ENCODE results near the gene C2orf92. TPM values are rescaled to one million over a fixed set of nuclear protein-coding genes. Genes with fewer than 3 reads are reported as not detected.

Gene C2orf92
- total RNA-seq, 2 donors from 2014 or later, result 4.6 to 5.0 TPM

DNA sequence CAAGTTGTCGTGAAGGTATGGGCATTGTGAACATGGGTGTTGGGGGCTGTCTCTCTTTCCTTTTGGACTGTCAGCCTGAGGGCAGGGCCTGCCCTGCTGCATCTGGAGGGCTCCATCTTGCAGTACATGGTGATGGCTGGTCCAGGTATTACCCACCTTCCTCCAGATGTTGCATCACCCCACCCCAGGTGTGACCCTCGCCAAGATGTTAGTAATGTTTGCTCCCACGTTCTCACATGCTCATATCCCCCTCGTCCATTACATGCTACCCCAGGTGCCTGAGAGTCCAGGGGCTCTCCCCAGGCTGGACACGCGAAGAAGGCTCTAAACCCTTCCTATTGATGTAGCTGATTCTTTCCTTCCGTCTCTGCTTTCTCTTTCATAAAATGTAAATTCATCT, 57.8 kb downstream of the C2orf92 start:
- no peak for DNase-seq
- Histone ChIP-seq H3K4me1 (no peaks in the 10 kb centered on the region), H3K36me3 (no peaks in the 10 kb centered on the region), H3K9me3 (no peaks in the 10 kb centered on the region), H3K4me3 (no peak overlapping the region), H3K9ac (ENCODE audit: low read depth in 2 of 2, low read length in 2 of 2) (no peak overlapping the region), H3K27ac (no peak overlapping the region), H3K27me3 (no peaks in the 10 kb centered on the region)
- TF ChIP-seq CTCF (IDR thresholded peaks at IDR 0.05), result no peak
- intact Hi-C loops (cut with DNase I), result no loop called here

GRCh38 chr2:97728091-97728731, 58.7 kb downstream of the C2orf92 start:
- intact Hi-C loops (cut with DNase I), result no loop called here
- H3K27ac ChIP-seq, result no peak overlapping the region
- no peak overlapping the region for H3K4me3 ChIP-seq
- DNase-seq, result no peak
- no peak for TF ChIP-seq CTCF (IDR thresholded peaks at IDR 0.05)
- no peaks in the 10 kb centered on the region for H3K27me3 ChIP-seq
- H3K9ac ChIP-seq (ENCODE audit: low read depth in 2 of 2, low read length in 2 of 2), result no peak overlapping the region
- H3K36me3 ChIP-seq, result no peaks in the 10 kb centered on the region
- no peaks in the 10 kb centered on the region for H3K4me1 ChIP-seq
- no peaks in the 10 kb centered on the region for H3K9me3 ChIP-seq

DNA sequence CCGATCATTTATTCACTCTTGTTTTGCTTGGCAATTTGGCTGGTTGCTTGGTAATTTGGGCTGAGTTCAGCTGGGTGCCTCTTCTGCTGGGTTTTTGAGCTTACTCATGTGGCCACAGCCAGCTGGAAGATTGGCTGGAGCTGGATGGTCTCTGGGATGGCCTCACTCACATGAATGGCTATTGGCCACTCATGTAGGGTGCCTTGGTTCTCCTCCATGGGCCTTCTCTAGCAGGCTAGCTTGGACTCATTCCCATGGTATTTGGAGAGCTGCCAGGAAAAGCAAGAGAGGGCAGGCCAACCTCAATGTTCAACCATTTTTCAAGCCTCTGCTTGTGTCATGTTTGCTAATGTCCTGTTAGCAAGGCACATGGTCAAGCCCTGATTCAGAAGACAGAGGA, 60.7 kb downstream of the C2orf92 start:
- no peaks in the 10 kb centered on the region for H3K4me1 ChIP-seq
- intact Hi-C loops (cut with DNase I), result no loop called here
- no peak overlapping the region for H3K9ac ChIP-seq (ENCODE audit: low read depth in 2 of 2, low read length in 2 of 2)
- no peak for TF ChIP-seq CTCF (IDR thresholded peaks at IDR 0.05)
- no peak overlapping the region for H3K4me3 ChIP-seq
- H3K27me3 ChIP-seq, result no peaks in the 10 kb centered on the region
- no peaks in the 10 kb centered on the region for H3K9me3 ChIP-seq
- no peaks in the 10 kb centered on the region for H3K36me3 ChIP-seq
- DNase-seq, result no peak
- H3K27ac ChIP-seq, result no peak overlapping the region

- Histone ChIP-seq H3K9me3 (no peaks in the 10 kb centered on the region), H3K4me1 (no peaks in the 10 kb centered on the region), H3K36me3 (no peaks in the 10 kb centered on the region), H3K27ac (no peak overlapping the region), H3K4me3 (no peak overlapping the region), H3K9ac (ENCODE audit: low read depth in 2 of 2, low read length in 2 of 2) (no peak overlapping the region), H3K27me3 (no peaks in the 10 kb centered on the region)
- no peak for DNase-seq
- intact Hi-C loops (cut with DNase I), result no loop called here
- TF ChIP-seq CTCF (IDR thresholded peaks at IDR 0.05), result no peak
These were observed 61.9 kb downstream of the C2orf92 start for GRCh38 chr2:97731274-97732020.

DNA sequence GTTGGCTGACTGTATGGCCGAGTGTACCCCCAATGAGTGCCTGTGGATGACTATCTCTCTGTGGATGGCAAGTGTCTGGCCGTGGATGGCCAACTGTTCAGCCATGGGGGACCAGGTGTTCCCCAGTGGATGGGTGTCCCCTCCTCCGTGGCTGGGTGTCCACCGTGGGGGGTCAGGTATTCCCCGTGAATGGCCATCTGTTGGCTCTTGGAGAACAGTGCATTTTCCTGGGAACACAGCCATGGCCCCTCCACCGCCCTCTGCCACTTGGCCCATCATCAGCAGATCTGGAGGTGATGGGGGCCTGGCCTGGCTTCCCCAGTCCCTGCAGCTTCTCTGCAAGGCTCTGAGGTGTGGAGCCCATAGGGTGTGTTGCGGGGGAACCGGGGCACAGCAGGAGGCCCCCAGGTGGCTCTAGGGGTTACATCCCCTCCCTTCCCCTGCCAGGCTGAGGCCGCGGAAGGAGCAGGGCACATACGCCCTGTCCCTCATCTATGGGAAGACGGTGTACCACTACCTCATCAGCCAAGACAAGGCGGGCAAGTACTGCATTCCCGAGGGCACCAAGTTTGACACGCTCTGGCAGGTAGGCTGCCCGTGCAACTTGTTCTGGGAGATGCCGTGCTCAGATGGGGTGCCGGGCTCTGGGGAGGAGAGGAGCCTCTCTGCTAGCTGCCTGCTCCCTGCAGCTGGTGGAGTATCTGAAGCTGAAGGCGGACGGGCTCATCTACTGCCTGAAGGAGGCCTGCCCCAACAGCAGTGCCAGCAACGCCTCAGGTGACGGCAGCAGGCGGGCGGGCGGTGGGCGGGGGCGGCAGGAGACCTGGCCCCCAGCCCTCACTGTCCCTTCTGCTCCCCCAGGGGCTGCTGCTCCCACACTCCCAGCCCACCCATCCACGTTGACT, 63.2 kb downstream of the C2orf92 start:
- no peak overlapping the region for H3K4me3 ChIP-seq
- no peaks in the 10 kb centered on the region for H3K36me3 ChIP-seq
- H3K9ac ChIP-seq (ENCODE audit: low read depth in 2 of 2, low read length in 2 of 2), result no peak overlapping the region
- H3K27ac ChIP-seq, result no peak overlapping the region
- DNase-seq, result no peak
- no peaks in the 10 kb centered on the region for H3K27me3 ChIP-seq
- intact Hi-C loops (cut with DNase I), result no loop called here
- no peaks in the 10 kb centered on the region for H3K9me3 ChIP-seq
- TF ChIP-seq CTCF (IDR thresholded peaks at IDR 0.05), result no peak
- no peaks in the 10 kb centered on the region for H3K4me1 ChIP-seq

Data from colonic mucosa (tissue), 4 donors.